ENCODE results near the gene SEC31A.

The SEC31A gene

DNA sequence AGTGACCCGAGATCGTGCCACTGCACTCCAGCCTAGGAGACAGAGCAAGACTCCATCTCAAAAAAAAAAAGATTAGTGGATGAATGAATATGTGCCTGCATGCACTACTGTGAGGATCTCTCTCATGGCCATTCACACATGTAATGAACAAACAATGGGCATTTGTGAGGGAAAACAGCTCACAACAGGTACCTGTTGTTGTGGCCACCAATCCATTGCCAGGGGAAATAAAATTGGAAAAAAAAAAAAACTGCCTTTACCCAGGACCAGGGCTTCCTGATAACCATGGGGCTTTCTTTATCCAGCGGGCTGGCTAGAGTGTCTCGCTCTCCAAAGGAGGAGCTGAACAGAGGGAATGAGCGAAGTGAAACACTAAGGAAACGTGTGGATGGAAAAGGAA lies 99.8 kb downstream of the SEC31A start:
- no peak for DNase-seq

DNA sequence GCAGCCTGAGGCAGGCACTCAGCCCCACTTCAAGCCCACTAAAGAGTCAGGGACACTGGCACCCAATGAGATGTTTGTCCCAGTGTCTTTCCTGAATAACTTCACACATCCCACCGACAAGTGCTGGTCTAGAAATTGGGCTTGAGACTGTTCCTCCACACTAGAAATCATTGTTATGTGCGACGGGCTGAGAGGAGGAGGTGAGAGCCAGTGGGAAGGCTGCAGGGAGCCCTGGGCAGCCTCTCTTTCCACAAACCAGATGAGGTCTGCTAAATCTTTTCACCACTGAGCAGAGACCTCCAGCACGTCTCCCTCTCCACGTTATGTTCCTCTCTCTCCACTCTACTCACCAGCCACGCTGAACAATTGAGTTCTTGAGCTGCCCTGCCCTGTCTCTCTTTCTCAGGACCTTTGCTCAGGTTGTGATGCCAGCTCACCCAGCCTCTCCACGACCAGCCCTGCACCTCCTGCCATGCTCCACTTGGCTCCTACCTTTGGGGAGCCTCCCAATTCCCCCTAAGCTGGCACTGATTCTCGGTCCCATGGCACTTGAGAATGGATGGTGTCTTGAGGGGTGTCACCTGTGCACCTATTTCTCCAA lies 100.8 kb downstream of the SEC31A start:
- DNase-seq: no peak

DNA sequence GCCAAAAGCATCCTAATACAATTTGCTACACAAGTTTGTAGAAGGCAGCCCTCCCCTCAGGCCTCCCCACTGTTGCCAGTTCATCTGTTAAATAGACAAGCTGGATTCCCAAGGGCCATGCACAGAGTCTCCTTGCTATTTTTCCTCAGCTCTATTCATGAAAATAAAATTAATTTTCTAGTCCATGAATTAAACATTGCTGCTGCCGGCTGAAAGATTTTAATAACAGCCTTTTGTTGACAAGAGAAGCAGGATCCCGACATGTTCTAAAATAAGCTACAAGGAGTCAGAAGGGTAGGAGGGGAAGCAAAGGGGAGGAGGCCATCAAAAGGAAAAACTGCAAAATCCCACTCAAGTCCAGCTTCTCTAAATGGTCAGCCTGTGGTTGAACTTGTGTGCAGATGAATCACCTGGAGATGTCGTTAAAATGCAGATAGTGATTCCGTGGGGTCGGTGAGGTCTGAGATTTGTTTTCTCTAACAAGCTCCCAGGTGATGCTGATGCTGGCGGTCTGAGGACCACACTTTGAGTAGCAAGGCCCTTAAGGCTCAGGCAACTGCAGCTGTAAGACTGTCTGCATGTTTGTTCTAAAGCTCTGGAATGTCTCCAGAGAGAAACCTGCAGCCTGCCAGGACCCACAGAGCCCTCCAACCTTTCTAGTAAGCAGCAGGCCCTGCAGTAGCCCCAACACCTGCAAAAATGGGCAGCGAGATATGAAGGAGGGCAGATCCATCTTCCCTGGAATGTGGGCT lies 101.8 kb downstream of the SEC31A start:
- no peak for DNase-seq

DNA sequence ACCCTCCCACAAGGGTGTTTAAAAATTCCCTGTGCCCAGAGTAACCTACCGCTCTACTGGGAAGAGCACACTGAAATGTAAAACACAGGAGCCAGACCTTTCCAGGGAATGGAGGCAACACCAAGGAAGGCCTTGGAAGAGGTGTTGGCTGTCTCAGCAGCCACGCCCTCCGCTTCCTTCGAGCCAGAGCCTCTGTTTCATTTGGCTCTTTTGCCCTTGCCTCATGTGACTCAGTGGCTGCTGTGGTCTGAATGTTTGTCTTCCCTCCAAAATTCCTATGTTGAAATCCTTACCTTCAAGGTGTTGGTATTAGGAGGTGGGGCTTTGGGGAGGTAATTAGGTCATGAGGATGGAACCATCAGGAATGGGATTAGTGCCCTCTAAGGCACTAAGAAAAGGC lies 103.6 kb downstream of the SEC31A start:
- DNase-seq: no peak

DNA sequence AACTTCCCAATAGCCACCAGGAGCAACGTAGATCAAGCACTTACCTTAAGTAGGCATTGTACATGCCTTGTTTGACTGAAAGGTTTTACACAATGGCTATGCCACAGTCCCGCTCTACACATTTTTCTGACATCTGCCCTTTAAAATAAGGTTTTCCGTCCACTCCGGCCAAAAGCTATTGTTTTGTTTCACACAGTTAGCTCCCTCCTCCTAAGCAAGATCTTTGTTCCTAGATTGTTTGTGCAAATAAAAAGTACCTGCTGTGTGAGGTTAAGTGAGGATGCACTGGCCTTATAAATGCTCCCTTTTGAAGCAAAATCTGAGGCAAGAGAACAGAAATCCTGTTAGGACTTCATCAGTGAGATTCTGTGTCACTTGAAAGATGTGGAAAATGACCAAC lies 104.1 kb downstream of the SEC31A start:
- no peak for DNase-seq

DNA sequence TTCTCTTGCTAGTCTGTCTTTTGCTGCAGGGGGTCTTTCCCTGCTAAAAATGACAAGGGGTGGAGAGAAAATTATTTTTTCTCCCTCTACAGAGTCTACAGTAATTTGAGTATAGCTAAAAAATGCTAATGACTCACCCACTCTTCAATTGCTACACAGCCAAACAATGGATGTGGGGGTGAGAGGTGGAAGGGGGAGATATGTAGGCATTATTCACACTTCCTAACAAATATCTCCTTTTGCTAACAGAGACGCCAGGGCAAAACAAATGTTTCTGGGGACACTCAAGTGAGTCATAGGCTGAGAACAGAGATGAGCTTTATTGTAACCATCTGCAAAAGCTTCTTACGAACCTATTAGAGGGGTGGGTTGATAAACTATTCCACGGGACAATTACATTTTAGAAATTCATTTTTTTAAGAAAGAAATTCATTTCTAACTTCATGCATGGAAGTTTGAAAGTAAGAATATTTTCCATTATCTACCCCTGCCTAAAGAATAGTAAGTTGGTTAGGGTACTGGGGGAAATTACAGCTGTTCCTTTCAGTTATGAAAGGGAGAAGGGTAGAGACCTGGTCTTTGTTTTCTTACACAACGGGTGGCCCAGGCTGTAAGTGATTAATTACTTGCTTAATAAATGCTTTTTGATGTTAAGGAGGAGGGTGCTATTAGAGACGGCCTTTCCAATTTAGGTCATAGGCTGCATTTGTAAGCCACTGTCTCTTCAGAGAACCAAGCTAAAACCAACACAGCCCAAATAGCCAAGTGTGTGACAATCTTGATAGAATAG lies 105.1 kb downstream of the SEC31A start:
- no peak for DNase-seq

DNA sequence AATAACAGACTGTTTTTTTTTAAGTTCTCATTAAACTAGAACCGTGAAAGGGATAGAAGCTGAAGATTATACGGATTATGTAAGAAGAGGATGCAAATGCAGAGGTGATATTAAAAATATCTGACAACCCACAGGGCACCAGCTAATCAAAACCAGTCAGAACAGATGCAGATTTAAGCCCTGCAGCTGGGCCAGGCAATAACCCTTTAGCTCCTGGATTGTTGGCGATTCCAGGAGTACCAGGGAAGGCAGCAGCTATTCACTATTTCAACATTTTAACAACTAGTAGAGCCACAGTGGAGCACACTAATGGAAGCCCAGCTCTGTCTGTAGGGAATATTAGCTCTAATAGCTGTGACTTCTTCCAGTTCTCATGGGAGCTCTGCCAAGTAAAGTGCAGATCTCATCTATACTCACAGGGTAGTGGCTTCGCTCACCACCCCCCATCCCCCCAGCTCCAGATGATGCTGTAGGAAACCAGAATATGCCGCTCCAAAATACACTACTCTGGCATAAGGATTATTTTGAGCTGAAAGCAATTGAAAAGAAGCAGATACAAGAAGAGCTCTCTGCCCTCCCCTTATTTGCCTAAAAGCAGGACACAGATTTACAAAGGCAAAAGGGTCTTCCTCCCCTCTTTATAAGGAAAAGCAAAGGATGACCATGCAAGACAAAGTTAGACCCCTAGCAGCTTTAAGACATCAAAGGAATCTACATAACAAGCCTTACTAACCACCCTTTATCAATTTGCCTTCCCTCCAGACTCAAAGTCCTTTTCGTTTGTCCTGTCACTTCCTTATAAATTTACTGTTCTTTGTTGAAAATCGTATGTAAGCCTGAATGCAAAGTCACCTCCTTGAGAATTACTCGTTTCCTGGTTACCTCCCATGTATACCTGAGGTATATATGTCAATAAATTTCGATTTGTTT lies 106.0 kb downstream of the SEC31A start:
- DNase-seq: no peak

DNA sequence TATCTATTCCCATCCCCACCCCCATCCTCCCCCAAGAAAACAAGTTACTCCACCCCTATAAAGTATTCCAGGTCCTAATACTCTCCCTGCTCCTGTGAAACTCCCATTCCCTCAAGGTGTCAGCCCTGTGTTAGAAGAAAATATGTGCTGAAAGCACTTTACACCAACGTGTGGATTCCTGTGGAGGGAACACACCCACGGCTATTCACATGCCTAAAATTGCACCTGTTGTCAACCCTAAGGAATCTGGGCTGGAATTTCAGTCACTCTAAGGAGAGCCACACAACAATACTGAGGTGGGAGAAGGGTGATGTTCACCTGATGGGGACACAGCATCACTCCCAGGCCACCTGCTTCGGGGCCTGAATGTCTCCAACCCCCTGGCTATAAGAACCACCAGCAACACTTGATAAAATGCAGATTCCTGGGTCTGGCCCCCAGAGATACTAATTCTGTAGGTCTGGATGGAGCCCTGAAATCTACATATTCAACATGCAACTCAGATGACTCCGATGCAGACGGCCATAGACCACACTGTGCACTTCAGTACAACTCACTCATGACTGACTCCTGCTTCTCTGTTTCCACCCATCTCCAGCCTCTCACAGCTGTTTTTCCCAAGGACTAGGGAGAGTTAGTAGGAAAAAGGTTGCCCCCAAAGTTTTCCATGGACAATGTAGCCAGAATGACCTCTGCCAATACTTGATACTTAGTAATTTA lies 108.2 kb downstream of the SEC31A start:
- no peak for DNase-seq

DNA sequence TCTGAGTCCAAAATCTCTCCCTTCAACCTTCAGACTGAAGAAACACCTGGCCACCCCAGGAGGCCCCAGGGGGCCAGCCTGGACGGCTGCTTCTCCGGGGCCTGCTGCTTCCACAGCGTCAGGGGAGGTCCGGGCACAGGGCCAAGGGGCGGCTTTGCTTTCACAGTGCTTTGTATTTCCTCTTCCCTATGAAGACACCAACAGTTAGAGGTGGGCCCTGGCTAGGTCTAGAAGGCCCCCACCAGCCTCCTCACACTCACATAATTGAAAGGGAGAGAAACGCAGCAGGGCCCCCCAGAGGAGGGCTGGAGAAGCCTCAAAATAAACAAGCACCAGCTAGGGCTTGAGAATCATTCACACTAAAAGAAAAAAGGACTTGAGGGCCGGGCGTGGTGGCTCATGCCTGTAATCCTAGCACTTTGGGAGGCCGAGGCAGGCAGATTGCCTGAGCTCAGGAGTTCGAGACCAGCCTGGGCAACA lies 110.2 kb downstream of the SEC31A start:
- DNase-seq: no peak

DNA sequence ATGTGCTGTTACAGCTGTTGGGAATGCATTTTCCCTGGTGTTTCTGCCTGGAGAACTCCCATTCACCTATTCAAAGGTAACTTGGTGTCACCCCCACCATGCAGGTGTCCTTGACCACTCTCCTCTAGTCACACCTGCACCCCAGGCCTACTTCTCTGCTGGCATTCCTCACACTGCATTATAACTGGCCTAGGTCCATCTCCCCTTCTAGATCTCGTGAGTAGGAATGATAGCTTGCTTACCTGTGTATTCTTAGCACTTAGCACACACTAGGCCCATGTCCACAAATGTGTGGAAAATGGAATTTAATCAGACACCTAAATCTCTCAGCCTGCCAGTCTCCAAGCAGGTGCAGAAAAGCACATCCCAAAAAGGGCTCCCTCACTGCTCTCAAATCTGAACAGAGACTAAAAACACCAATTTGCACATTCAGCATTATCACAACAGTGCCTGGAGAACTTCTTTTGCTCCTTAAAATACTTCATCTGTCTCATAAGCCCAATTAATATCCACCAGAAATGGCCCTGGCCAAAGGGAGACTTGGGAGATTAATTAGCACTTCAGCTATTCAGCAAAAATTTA lies 110.7 kb downstream of the SEC31A start:
- no peak for DNase-seq

DNA sequence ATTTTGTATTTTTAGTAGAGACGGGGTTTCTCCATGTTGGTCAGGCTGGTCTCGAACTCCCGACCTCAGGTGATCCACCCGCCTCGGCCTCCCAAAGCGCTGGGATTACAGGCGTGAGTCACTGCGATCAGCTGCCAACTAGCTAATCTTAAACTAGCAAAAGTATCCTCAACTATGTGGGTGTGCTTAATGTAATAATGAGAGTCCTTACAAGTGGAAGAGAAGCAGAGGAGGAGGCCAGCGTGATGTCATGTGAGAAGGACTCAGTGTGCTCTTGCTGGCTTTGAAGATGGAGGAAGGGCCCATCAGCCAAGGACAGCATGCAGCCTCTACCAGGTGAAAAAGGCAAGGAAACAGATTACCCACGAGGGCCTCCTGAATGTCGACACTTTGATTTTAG lies 111.9 kb downstream of the SEC31A start:
- DNase-seq: no peak

DNA sequence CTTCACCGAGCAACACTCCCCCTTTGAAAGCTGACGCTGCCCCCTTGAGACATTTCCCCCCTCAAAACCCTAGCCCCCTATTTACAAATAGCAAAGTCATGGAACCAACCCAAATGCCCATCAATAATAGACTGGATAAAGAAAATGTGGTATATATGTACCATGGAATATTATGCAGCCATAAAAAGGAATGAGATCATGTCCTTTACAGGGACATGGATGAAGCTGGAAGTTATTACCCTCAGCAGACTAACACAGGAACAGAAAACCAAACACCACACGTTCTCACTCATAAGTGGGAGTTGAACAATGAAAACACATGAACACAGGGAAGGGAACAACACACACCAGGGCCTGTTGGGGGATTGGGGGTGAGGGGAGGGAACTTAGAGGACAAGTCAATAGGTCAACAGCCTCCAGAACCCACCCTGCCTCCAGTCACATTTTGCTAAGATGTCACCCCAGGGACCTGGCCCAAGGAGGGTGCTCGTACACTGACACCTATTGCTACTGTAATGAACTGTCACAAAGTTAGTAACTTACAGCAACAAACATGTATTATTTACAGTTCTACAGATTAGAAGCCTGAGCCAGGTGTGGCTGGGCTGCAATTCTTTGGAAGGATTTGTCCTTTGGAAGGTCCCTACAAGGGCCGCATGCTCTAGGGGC lies 113.0 kb downstream of the SEC31A start:
- DNase-seq: no peak

DNA sequence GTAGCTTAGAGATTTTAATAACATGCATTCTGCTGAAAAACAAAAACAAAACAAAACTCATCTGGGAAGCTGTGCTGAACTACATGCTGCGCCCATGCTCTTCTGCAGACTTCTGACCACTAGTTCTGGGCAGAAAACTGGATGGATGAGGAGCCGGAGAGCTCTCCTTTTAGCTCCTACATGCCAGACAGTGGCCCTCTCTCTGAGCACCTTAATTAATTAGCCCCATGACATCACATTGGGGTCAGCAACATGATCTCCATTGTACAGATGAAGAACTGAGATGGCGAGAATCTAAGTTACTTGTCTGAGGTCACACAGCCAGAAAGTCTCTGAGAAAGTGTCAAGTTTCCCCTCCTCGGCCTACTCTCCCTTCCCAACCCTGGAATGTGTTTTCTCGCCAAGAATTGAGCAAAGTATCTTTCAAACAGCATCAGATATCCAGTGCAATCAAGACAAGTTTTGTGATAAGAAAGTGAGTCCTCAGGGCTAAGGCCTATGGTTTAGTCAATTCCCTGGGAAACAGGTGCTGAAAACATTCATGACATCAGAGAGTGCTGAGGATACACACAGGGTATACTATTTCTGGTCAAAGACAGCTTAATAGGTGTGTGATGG lies 113.9 kb downstream of the SEC31A start:
- DNase-seq: no peak

DNA sequence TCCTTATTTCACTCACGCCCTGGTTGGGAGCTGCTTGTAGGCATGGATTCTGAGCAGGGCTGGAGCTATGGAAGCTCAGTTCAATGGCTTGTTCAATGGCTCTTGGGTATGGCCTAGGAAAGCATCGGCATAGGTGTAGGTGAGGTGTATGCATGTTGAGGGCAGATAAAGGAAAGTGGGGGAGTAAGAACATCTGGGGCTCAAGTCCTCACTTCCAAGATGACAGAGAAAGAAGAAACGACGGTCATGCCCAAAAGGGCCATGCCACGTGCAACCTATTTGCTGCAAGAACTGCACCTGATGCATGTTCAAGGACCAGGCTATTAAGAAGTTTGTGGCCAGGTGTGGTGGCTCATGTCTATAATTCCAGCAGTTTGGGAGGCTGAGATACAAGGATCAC lies 115.7 kb downstream of the SEC31A start:
- DNase-seq: no peak

DNA sequence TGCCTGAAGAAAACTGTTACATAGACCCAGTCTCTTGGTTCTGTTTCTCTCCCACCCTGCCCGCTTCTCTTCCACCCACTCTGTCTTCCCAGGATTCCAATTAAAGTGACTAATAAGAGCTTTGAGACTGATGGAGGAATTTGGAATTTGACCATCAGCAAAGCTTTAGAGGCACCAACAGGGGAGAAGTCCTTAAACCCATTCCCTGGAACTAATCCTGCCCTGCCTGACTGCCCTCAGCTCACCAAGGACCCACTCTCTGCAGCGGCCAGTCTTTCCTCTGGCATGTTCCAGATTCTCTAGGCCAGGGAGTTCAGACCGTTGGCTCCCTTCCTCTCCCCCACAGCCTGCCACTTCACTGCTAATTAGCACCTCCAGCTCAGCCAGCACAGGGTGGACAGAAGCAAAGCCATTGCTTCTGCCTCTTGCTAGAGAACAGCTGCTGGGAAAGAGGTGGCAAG lies 116.2 kb downstream of the SEC31A start:
- no peak for DNase-seq

DNA sequence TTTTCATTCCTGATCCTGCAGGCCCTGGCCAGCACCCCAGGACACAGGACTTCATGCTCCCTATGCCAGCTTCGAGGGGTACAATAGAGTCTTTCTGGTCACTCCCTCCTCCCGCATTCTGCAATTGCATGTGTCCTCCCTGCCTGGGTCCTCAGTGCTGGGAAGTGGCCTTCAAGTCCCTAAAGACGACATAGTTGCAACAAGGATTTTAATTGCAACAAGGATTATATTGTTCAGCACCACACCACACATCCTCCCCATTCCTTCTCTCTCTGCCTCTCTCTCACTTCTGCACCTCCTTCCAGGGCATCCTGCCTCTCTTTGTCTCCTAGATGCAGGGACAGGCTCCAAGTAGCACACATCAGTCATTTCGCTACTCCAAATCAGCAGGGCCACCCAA lies 117.9 kb downstream of the SEC31A start:
- no peak for DNase-seq

DNA sequence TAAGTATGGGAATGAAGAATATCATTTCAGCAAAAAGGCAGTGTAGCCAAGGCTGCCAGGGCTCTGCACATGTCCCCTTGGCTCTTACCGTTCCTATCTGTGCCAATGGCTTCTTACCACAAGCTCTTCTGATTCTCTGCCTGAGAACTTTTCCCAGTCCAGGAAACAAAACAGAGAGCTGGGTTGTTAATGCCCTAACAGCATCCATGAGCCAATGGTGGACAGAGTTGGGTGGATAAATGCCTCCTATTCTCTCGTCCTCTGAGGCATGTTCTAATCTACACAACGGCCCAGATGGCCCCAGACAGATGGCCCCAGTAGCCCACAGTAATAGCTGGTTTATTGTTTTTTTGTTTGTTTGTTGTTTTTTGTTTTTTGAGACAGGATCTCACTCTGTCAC lies 120.3 kb downstream of the SEC31A start:
- DNase-seq: no peak

Data from activated gamma-delta T cell (primary cell).